HepG2 (cell line): ENCODE results near the gene MPC1. TPM values are rescaled to one million over a fixed set of nuclear protein-coding genes. Genes with fewer than 3 reads are reported as not detected.

Experiments
- AKAP8 ChIP-seq: sonication (generic); formaldehyde crosslinking; IDR thresholded peaks from 2 replicates; pipeline ENCODE4 v1.5.1; 2020; ENCODE audit warnings: mild to moderate bottlenecking, missing genetic modification reagents
- ARNT ChIP-seq: fragments of 450-650 bp; IDR thresholded peaks from 2 replicates; pipeline ENCODE4 v1.6.1; 2017
- CCDC6 ChIP-seq: sonication (generic); formaldehyde crosslinking; IDR thresholded peaks from 2 replicates; pipeline ENCODE4 v1.8.1; 2022; ENCODE audit warnings: mild to moderate bottlenecking, missing genetic modification reagents, moderate library complexity
- CHCHD3 ChIP-seq: sonication (generic); formaldehyde crosslinking; IDR thresholded peaks from 2 replicates; pipeline ENCODE4 v1.8.0; 2022; ENCODE audit warnings: mild to moderate bottlenecking, missing genetic modification reagents, moderate library complexity
- CREM ChIP-seq, 2 experiments: sonication (generic) in 1 of 2; formaldehyde crosslinking in 1 of 2; IDR thresholded peaks; 2 replicates each; pipeline versions ENCODE4 v1.4.0 to v1.6.1; 2016 to 2020; ENCODE audit warnings: antibody characterized with exemption in 1 of 2, mild to moderate bottlenecking in 1 of 2, missing genetic modification reagents in 1 of 2
- DNMT3B ChIP-seq: conservative IDR thresholded peaks from 2 replicates; pipeline ENCODE4 v1.6.1; 2016; ENCODE audit warnings: missing biosample characterization, control low read depth
- ELF1 ChIP-seq: sonication (generic); formaldehyde crosslinking; IDR thresholded peaks from 2 replicates; pipeline ENCODE4 v1.4.0; 2020; ENCODE audit warnings: missing genetic modification reagents
- FOXK1 ChIP-seq: sonication (generic); formaldehyde crosslinking; IDR thresholded peaks from 2 replicates; pipeline ENCODE4 v1.4.0; 2020; ENCODE audit warnings: low read depth, missing genetic modification reagents, borderline replicate concordance
- KDM3A ChIP-seq: IDR thresholded peaks from 2 replicates; pipeline ENCODE4 v1.6.1; 2018; ENCODE audit warnings: low read depth, missing compliant biosample characterization
- KLF11 ChIP-seq: IDR thresholded peaks from 2 replicates; pipeline ENCODE4 v1.6.1; 2016; ENCODE audit warnings: missing compliant biosample characterization
- MIER3 ChIP-seq: IDR thresholded peaks from 2 replicates; pipeline ENCODE4 v1.6.1; 2016; ENCODE audit warnings: missing compliant biosample characterization, borderline replicate concordance
- PAX8 ChIP-seq: sonication (generic); formaldehyde crosslinking; IDR thresholded peaks from 2 replicates; pipeline ENCODE4 v1.8.0; 2022; ENCODE audit warnings: mild to moderate bottlenecking, missing genetic modification reagents, borderline replicate concordance
- RAD51 ChIP-seq: fragments of 450-650 bp; IDR thresholded peaks from 2 replicates; pipeline ENCODE4 v1.6.1; 2016; ENCODE audit warnings: borderline replicate concordance
- REPIN1 ChIP-seq: sonication (generic); formaldehyde crosslinking; IDR thresholded peaks from 2 replicates; pipeline ENCODE4 v1.8.0; 2022; ENCODE audit warnings: missing genetic modification reagents, low read depth, mild to moderate bottlenecking, borderline replicate concordance
- SIN3A ChIP-seq: IDR thresholded peaks from 2 replicates; pipeline ENCODE4 v1.6.1; 2011; ENCODE audit warnings: low read depth, mild to moderate bottlenecking, control low read depth, low read length, borderline replicate concordance
- SMC3 ChIP-seq: IDR thresholded peaks from 2 replicates; pipeline ENCODE4 v1.6.1; 2011; ENCODE audit warnings: low read length, improper control_type of control experiment
- SPEN ChIP-seq: sonication (generic); formaldehyde crosslinking; IDR thresholded peaks from 2 replicates; pipeline ENCODE4 v1.5.1; 2020; ENCODE audit warnings: low read depth, mild to moderate bottlenecking, missing genetic modification reagents
- SYNCRIP ChIP-seq: fragments of 200-400 bp; formaldehyde crosslinking; IDR thresholded peaks from 2 replicates; pipeline ENCODE4 v1.6.1; 2018; ENCODE audit warnings: mild to moderate bottlenecking, low read depth, low read length; ENCODE audit not compliant: insufficient read depth
- ZBTB42 ChIP-seq: sonication (generic); formaldehyde crosslinking; IDR thresholded peaks from 2 replicates; pipeline ENCODE4 v1.5.0; 2020; ENCODE audit warnings: mild to moderate bottlenecking, missing genetic modification reagents
- ZC3H4 ChIP-seq: sonication (generic); formaldehyde crosslinking; IDR thresholded peaks from 2 replicates; pipeline ENCODE4 v1.4.0; 2020; ENCODE audit warnings: missing genetic modification reagents, borderline replicate concordance
- ZNF10 ChIP-seq: sonication (generic); formaldehyde crosslinking; IDR thresholded peaks from 2 replicates; pipeline ENCODE4 v1.4.0; 2020; ENCODE audit warnings: mild to moderate bottlenecking, low read depth, missing genetic modification reagents, borderline replicate concordance
- ZNF225 ChIP-seq: sonication (generic); formaldehyde crosslinking; IDR thresholded peaks from 2 replicates; pipeline ENCODE4 v1.4.0; 2020; ENCODE audit warnings: mild to moderate bottlenecking, missing genetic modification reagents
- ZNF570 ChIP-seq: sonication (generic); formaldehyde crosslinking; IDR thresholded peaks from 2 replicates; pipeline ENCODE4 v1.4.0; 2020; ENCODE audit warnings: mild to moderate bottlenecking, missing genetic modification reagents, borderline replicate concordance
- ZNF768 ChIP-seq: sonication (generic); formaldehyde crosslinking; IDR thresholded peaks from 2 replicates; pipeline ENCODE4 v1.4.0; 2020; ENCODE audit warnings: missing genetic modification reagents
- ZNF772 ChIP-seq: sonication (generic); formaldehyde crosslinking; IDR thresholded peaks from 2 replicates; pipeline ENCODE4 v1.5.0; 2020; ENCODE audit warnings: mild to moderate bottlenecking, missing genetic modification reagents
- ZNF782 ChIP-seq: sonication (generic); formaldehyde crosslinking; IDR thresholded peaks from 2 replicates; pipeline ENCODE4 v1.4.0; 2020; ENCODE audit warnings: missing genetic modification reagents, mild to moderate bottlenecking, borderline replicate concordance
- polyA plus RNA-seq, 8 experiments: library from polyadenylated mRNA; depleted of rRNA in 3 of 8; stranded (reverse) in 7 of 8; unstranded in 1 of 8; fragments of >200 nt; fragmentation: Illumina TruSeq in 4 of 8; extraction: Trizol in 4 of 8; gene quantifications; 2 replicates each; pipeline versions ENCODE4 v1.2.1 to v1.2.3, GENCODE V29; 2011 to 2016; ENCODE audit warnings: low read depth in 4 of 8, missing spikeins in 1 of 8, mixed read lengths in 1 of 8; ENCODE audit not compliant: insufficient read depth in 1 of 8
- total RNA-seq, 5 experiments: library from RNA; depleted of rRNA; stranded (reverse); fragments of >200 nt; fragmentation: Illumina TruSeq; extraction: Trizol; gene quantifications; 2 replicates each; pipeline ENCODE4 v1.2.3, GENCODE V29; 2016; ENCODE audit warnings: low read depth in 1 of 5
- TF ChIP-seq, protein P1 (sequence below): sonication (generic); formaldehyde crosslinking; IDR thresholded peaks from 2 replicates; pipeline ENCODE4 v1.9.0; 2021; ENCODE audit warnings: missing genetic modification reagents, mild to moderate bottlenecking, borderline replicate concordance
- TF ChIP-seq, protein P2 (sequence below): fragments of 450-650 bp; IDR thresholded peaks from 2 replicates; pipeline ENCODE4 v1.6.1; 2017; ENCODE audit warnings: mild to moderate bottlenecking

MPC1 gene
- total and polyA plus RNA-seq, 2 of the 13 experiments (the other 11 are each of a cell fraction or from before 2014, with no cell fraction given): 189 to 214 TPM

DNA sequence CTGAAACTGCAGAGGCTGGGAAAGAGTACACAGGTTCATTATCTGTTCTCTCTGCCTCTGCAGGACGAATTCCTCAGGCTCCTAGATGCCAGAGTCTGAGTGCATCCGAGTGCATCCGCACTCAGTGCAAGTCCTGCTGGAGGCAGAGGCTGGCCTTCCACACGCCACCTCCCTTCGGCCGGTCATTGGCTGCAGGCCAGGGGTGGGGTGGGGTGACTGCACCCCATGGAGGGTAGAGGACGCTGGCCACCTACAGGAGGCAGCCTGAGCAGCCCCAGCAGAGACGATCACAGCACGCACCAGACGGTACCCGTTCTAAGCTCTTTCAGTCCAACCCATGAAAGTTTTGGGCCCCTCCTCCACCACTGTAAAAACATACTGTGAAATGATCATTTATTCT is 52.1 kb downstream of the MPC1 start (continued):
- no peak for TF ChIP-seq ZBTB42
- 0 out of 2 replicates have a peak, but pooled peaks have one; percentile 45 for TF ChIP-seq KLF11 (CRISPR knock-in tag)
- 0 out of 2 replicates have a peak, but pooled peaks have one; percentile 46 for TF ChIP-seq ELF1 (CRISPR knock-in tag)
- TF ChIP-seq FOXK1 (CRISPR knock-in tag): no peak
- TF ChIP-seq CREM (IDR thresholded peaks at IDR 0.05): no peak
- TF ChIP-seq CREM (CRISPR knock-in tag; IDR thresholded peaks at IDR 0.05): no peak
- TF ChIP-seq PAX8: no peak
- TF ChIP-seq CCDC6: no peak; the same call in 1 of the 2 replicates
- peak; percentile 35; the same call in 1 of the 2 replicates for TF ChIP-seq SMC3
- TF ChIP-seq, protein P1, sequence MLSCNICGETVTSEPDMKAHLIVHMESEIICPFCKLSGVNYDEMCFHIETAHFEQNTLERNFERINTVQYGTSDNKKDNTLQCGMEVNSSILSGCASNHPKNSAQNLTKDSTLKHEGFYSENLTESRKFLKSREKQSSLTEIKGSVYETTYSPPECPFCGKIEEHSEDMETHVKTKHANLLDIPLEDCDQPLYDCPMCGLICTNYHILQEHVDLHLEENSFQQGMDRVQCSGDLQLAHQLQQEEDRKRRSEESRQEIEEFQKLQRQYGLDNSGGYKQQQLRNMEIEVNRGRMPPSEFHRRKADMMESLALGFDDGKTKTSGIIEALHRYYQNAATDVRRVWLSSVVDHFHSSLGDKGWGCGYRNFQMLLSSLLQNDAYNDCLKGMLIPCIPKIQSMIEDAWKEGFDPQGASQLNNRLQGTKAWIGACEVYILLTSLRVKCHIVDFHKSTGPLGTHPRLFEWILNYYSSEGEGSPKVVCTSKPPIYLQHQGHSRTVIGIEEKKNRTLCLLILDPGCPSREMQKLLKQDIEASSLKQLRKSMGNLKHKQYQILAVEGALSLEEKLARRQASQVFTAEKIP (CRISPR knock-in tag): no peak
- TF ChIP-seq RAD51: no peak
- TF ChIP-seq ZC3H4 (CRISPR knock-in tag): no peak
- TF ChIP-seq MIER3: peak; percentile 80; the same call in 1 of the 2 replicates
- TF ChIP-seq DNMT3B (CRISPR knock-in tag): no peak
- TF ChIP-seq AKAP8 (CRISPR knock-in tag): no peak
- peak; percentile 53; the same call in 1 of the 2 replicates for TF ChIP-seq ZNF225
- TF ChIP-seq ARNT: no peak
- TF ChIP-seq ZNF10 (CRISPR knock-in tag): no peak
- TF ChIP-seq SYNCRIP: no peak
- TF ChIP-seq KDM3A (CRISPR knock-in tag): peak; percentile 77; the same call in 1 of the 2 replicates
- peak; percentile 58; the same call in 1 of the 2 replicates for TF ChIP-seq REPIN1 (CRISPR knock-in tag)
- 0 out of 2 replicates have a peak, but pooled peaks have one; percentile 37 for TF ChIP-seq ZNF772
- no peak for TF ChIP-seq CHCHD3 (CRISPR knock-in tag)
- peak; percentile 35; the same call in 1 of the 2 replicates for TF ChIP-seq SIN3A
- TF ChIP-seq SPEN (CRISPR knock-in tag): peak; percentile 52; the same call in 1 of the 2 replicates
- TF ChIP-seq, protein P2, sequence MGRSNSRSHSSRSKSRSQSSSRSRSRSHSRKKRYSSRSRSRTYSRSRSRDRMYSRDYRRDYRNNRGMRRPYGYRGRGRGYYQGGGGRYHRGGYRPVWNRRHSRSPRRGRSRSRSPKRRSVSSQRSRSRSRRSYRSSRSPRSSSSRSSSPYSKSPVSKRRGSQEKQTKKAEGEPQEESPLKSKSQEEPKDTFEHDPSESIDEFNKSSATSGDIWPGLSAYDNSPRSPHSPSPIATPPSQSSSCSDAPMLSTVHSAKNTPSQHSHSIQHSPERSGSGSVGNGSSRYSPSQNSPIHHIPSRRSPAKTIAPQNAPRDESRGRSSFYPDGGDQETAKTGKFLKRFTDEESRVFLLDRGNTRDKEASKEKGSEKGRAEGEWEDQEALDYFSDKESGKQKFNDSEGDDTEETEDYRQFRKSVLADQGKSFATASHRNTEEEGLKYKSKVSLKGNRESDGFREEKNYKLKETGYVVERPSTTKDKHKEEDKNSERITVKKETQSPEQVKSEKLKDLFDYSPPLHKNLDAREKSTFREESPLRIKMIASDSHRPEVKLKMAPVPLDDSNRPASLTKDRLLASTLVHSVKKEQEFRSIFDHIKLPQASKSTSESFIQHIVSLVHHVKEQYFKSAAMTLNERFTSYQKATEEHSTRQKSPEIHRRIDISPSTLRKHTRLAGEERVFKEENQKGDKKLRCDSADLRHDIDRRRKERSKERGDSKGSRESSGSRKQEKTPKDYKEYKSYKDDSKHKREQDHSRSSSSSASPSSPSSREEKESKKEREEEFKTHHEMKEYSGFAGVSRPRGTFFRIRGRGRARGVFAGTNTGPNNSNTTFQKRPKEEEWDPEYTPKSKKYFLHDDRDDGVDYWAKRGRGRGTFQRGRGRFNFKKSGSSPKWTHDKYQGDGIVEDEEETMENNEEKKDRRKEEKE: no peak
- TF ChIP-seq ZNF768 (CRISPR knock-in tag): peak; percentile 68; the same call in 1 of the 2 replicates
- no peak for TF ChIP-seq ZNF570 (CRISPR knock-in tag)
- no peak; the same call in 1 of the 2 replicates for TF ChIP-seq ZNF782
